ENCODE data around the gene PSMA2. TPM values are rescaled to one million over a fixed set of nuclear protein-coding genes. Genes with fewer than 3 reads are reported as not detected.
"Not testable (repeated sequence)": the region's sequence is repeated elsewhere in the genome, so short reads cannot be mapped to it uniquely, and the experiment has no call there.

Gene PSMA2
- total RNA-seq, 3 donors from 2014 or later, result 52.1 to 69.9 (median 60.2) TPM

GRCh38 chr7:42906181-42906580 lies 25.8 kb downstream of the PSMA2 start:
- H3K27me3 ChIP-seq, result no peaks in the 10 kb centered on the region
- H3K9me3 ChIP-seq, result no peaks in the 10 kb centered on the region
- intact Hi-C loops (cut with DNase I; ENCODE audit: low total_unique reads), result no loop called here
- H3K27ac ChIP-seq, result no peak overlapping the region
- H3K4me3 ChIP-seq, result no peak overlapping the region
- no peaks in the 10 kb centered on the region for H3K36me3 ChIP-seq
- TF ChIP-seq POLR2AphosphoS5 (IDR thresholded peaks at IDR 0.05) (no peak), POLR2A (IDR thresholded peaks at IDR 0.05) (no peak), CTCF (IDR thresholded peaks at IDR 0.05) (no peak)
- H3K4me1 ChIP-seq, result peaks cover 0 to 8% of the 10 kb centered on the region in 2 donors
- no peak for DNase-seq (ENCODE audit: low spot score in 2 of 2)

GRCh38 chr7:42902331-42902730 lies 29.6 kb downstream of the PSMA2 start:
- no peak overlapping the region for H3K27ac ChIP-seq
- no peaks in the 10 kb centered on the region for H3K4me1 ChIP-seq
- intact Hi-C loops (cut with DNase I; ENCODE audit: low total_unique reads), result no loop called here
- no peak for TF ChIP-seq POLR2AphosphoS5 (IDR thresholded peaks at IDR 0.05)
- no peaks in the 10 kb centered on the region for H3K36me3 ChIP-seq
- H3K4me3 ChIP-seq, result no peak overlapping the region
- H3K9me3 ChIP-seq, result no peaks in the 10 kb centered on the region
- no peak for DNase-seq (ENCODE audit: low spot score in 2 of 2)
- H3K27me3 ChIP-seq, result no peaks in the 10 kb centered on the region

DNA sequence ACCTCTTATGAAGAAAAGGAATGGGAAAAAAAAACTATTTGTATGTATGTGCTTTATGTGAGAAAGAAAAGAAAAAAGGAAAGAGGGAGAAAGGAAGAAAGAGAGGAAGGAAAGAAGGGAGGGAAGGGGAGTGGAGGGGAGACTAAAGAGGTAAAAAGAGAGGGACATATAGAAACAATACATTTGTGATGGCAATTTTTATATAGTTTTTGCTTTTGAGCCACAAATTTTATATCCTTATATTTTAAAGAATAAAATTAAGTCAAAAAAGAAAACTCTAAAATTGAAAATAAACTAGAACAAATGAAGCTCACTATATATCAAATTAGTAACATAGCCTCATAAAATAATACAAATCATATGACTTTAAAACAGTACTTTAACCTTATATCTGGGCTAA lies 31.1 kb downstream of the PSMA2 start:
- no peak for DNase-seq (ENCODE audit: low spot score in 2 of 2)
- Histone ChIP-seq H3K27ac (no peak overlapping the region), H3K27me3 (no peaks in the 10 kb centered on the region), H3K36me3 (no peaks in the 10 kb centered on the region), H3K4me1 (no peaks in the 10 kb centered on the region), H3K9me3 (no peaks in the 10 kb centered on the region), H3K4me3 (no peak overlapping the region)
- intact Hi-C loops (cut with DNase I; ENCODE audit: low total_unique reads), result no loop called here
- TF ChIP-seq POLR2A (IDR thresholded peaks at IDR 0.05) (no peak), CTCF (IDR thresholded peaks at IDR 0.05) (no peak), POLR2AphosphoS5 (IDR thresholded peaks at IDR 0.05) (no peak)

DNA sequence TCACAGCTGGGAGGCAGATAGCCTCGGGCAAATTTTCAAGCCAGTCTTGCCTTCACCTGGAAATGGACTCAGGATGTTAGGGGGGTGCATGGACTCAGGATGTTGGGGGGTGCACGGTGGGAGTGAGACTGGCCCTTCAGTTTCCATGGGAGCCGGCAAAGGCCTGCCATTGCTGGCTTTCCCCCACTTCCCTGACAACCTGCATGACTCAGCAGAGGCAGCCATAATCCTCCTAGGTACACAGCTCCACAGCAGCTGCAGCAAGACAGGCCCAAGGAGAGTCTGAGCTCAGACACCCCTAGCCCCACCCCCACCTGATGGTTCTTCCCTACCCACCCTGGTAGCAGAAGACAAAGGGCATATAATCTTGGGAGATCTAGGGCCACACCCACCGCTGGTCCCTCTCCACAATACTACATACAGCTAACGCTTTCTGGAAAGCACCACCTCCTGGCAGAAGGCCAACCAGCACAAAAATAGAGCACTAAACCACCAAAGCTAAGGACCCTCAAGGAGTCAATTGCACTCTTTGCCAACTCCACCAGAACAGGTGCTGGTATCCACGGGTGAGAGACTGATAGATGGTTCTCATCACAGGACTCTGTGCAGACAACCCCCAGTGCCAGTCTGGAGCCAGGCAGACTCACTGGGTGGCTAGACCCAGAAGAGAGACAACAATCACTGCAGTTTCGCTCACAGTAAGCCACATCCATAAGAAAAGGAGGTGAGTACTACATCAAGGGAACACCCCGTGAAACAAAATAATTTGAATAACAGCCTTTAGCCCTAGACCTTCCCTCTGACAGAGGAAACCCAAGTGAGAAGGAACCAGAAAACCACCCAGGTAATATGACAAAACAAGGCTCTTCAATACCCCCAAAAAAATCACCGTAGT lies 38.4 kb downstream of the PSMA2 start:
- intact Hi-C loops (cut with DNase I; ENCODE audit: low total_unique reads), result no loop called here
- Histone ChIP-seq H3K9me3 (no peaks in the 10 kb centered on the region), H3K4me3 (no peak overlapping the region), H3K4me1 (no peaks in the 10 kb centered on the region), H3K36me3 (no peaks in the 10 kb centered on the region), H3K27ac (no peak overlapping the region), H3K27me3 (no peaks in the 10 kb centered on the region)
- TF ChIP-seq CTCF (IDR thresholded peaks at IDR 0.05), result no peak
- TF ChIP-seq POLR2AphosphoS5 (IDR thresholded peaks at IDR 0.05), result no peak
- TF ChIP-seq POLR2A (IDR thresholded peaks at IDR 0.05), result no peak
- no peak for DNase-seq (ENCODE audit: low spot score in 2 of 2)

DNA sequence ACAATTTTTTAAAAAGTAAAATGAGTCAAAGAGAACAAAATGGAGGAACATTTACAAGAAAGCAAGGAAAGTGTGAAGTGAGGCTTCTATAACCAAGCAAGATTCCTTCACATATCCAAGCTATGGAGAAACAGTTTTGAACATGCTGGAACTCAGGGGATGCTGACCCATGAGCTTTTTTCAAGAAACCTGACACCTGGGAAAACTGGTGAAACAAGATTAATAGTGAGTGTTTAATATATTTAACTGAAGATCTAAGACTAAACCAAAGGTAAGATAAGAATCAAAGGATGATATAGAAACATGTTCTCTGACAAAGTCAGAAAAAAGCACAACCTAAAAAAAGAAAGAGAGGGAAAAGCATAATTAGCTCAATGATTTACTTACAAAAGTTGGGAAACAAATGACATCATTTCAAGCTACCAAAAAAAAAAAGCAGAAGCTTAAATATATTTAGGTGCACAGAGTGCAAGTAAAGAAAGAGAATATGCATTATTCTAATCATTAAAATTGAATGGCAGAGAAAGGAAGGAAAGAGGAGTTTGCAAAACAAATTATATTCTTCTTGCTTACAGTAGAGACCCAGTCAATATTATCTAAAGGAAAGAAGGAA lies 45.0 kb downstream of the PSMA2 start:
- no peak overlapping the region for H3K4me3 ChIP-seq

DNA sequence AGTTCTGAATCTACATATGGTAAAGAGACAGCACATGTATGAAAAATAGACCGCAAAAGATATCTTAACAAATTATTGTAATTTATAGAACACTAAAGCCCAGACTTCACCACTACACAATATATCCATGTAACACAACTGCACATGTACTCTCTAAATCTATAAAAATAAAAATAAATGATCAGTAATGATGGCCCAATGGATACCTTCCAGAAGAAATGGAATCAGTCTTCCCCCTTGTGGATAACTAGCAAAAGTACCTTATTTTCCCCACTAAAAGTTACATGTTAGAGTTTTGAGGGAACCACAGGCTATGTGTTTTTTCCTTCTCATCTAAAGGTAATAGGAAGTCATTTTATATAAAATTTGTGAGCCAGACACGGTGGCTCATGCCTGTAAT lies 45.8 kb downstream of the PSMA2 start:
- Histone ChIP-seq H3K4me3 (no peak overlapping the region), H3K9me3 (no peaks in the 10 kb centered on the region), H3K27me3 (no peaks in the 10 kb centered on the region), H3K36me3 (no peaks in the 10 kb centered on the region), H3K27ac (no peak overlapping the region), H3K4me1 (no peaks in the 10 kb centered on the region)
- intact Hi-C loops (cut with DNase I; ENCODE audit: low total_unique reads), result no loop called here
- DNase-seq (ENCODE audit: low spot score in 2 of 2), result no peak
- TF ChIP-seq POLR2A (IDR thresholded peaks at IDR 0.05) (no peak), POLR2AphosphoS5 (IDR thresholded peaks at IDR 0.05) (no peak), CTCF (IDR thresholded peaks at IDR 0.05) (peak in 1 of 3 donors; percentile 23)

More for the DNA sequence above, 45.0 kb downstream of the PSMA2 start:
- no peaks in the 10 kb centered on the region for H3K9me3 ChIP-seq
- intact Hi-C loops (cut with DNase I; ENCODE audit: low total_unique reads), result no loop called here
- H3K36me3 ChIP-seq, result no peaks in the 10 kb centered on the region
- no peak for DNase-seq (ENCODE audit: low spot score in 2 of 2)
- TF ChIP-seq POLR2A (IDR thresholded peaks at IDR 0.05), result no peak
- H3K4me1 ChIP-seq, result no peaks in the 10 kb centered on the region
- no peak overlapping the region for H3K27ac ChIP-seq
- H3K27me3 ChIP-seq, result no peaks in the 10 kb centered on the region

GRCh38 chr7:42885183-42885582 lies 46.8 kb downstream of the PSMA2 start:
- intact Hi-C loops (cut with DNase I; ENCODE audit: low total_unique reads); DNase-seq (ENCODE audit: low spot score in 2 of 2): not testable (repeated sequence)

More at GRCh38 chr7:42885183-42885582, 46.8 kb downstream of the PSMA2 start:
- not testable (repeated sequence) for H3K36me3 ChIP-seq, H3K4me3 ChIP-seq, H3K27ac ChIP-seq, H3K27me3 ChIP-seq, H3K9me3 ChIP-seq, H3K4me1 ChIP-seq

All from breast epithelium (tissue), 4 donors.